Measurements from ENCODE around the gene C1S. TPM values are rescaled to one million over a fixed set of nuclear protein-coding genes. Genes with fewer than 3 reads are reported as not detected.

The C1S gene
- total RNA-seq, 1 donor: 516 TPM

GRCh38 chr12:7093486-7093885, 33.0 kb downstream of the C1S start:
- no peak for DNase-seq (ENCODE audit: low read depth)
- TF ChIP-seq CTCF (IDR thresholded peaks at IDR 0.05; ENCODE audit: insufficient read depth, low read length): no peak
- H3K4me3 ChIP-seq (ENCODE audit: low read depth, low read length): no peak overlapping the region

- no peak overlapping the region for H3K4me3 ChIP-seq (ENCODE audit: low read depth, low read length)
- DNase-seq (ENCODE audit: low read depth): peak; percentile 56
- TF ChIP-seq CTCF (IDR thresholded peaks at IDR 0.05; ENCODE audit: insufficient read depth, low read length): no peak
Measured at GRCh38 chr12:7093892-7094291, 33.4 kb downstream of the C1S start.

- no peak for DNase-seq (ENCODE audit: low read depth)
- TF ChIP-seq CTCF (IDR thresholded peaks at IDR 0.05; ENCODE audit: insufficient read depth, low read length): no peak
Measured at GRCh38 chr12:7096006-7096932, 35.8 kb downstream of the C1S start.

GRCh38 chr12:7096979-7097378, 36.5 kb downstream of the C1S start:
- no peak overlapping the region for H3K4me3 ChIP-seq (ENCODE audit: low read depth, low read length)
- no peak for DNase-seq (ENCODE audit: low read depth)
- TF ChIP-seq CTCF (IDR thresholded peaks at IDR 0.05; ENCODE audit: insufficient read depth, low read length): no peak

More at GRCh38 chr12:7096006-7096932, 35.8 kb downstream of the C1S start:
- H3K4me3 ChIP-seq (ENCODE audit: low read depth, low read length): no peak overlapping the region

GRCh38 chr12:7099290-7099996, 38.9 kb downstream of the C1S start:
- DNase-seq (ENCODE audit: low read depth): no peak
- H3K4me3 ChIP-seq (ENCODE audit: low read depth, low read length): no peak overlapping the region
- no peak for TF ChIP-seq CTCF (IDR thresholded peaks at IDR 0.05; ENCODE audit: insufficient read depth, low read length)

GRCh38 chr12:7100239-7100638, 39.7 kb downstream of the C1S start:
- no peak overlapping the region for H3K4me3 ChIP-seq (ENCODE audit: low read depth, low read length)
- DNase-seq (ENCODE audit: low read depth): no peak
- no peak for TF ChIP-seq CTCF (IDR thresholded peaks at IDR 0.05; ENCODE audit: insufficient read depth, low read length)

All from fibroblast of the aortic adventitia (primary cell).